Measurements from ENCODE around the gene CCDC141. TPM values are rescaled to one million over a fixed set of nuclear protein-coding genes. Genes with fewer than 3 reads are reported as not detected.

The CCDC141 gene
- total and polyA plus RNA-seq, 7 experiments from 2014 or later, result 8.2 to 39.2 (median 34.4) TPM

DNA sequence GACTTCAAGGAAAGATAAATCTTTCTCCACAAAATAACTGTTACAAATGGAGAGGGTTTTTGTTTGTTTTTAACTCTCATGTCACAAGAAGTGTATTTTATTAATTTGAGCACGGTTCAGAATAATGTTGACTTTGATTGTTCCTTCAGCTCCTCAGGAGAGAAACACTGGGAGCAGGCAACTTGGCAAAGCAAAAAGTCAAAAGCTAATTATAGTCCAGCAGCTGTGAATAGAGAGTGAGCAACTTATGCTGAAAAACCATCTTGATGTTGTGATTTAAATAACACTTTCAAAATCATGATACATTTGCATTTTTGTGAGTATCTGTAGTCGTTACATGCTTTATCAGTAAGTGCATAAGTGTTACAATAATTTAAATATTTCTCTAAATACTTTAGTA is 205.2 kb downstream of the CCDC141 start:
- H3K4me3 ChIP-seq (ENCODE audit: low read length), result no peak overlapping the region
- Mint-ChIP-seq H3K4me1 (peaks cover 0 to 6% (median 0%) of the 10 kb centered on the region in 7 donors), H3K9me3 (peaks cover 0 to 8% (median 0%) of the 10 kb centered on the region in 11 donors), H3K36me3 (peaks cover 7 to 65% (median 48%) of the 10 kb centered on the region in 5 donors), H3K4me3 (no peak overlapping the region), H3K27me3 (no peaks in the 10 kb centered on the region), H3K27ac (no peak overlapping the region)
- H3K9me3 ChIP-seq (ENCODE audit: control insufficient read depth in 2 of 3, low read length in 3 of 3), result no peaks in the 10 kb centered on the region
- peaks cover 0 to 22% (median 0%) of the 10 kb centered on the region in 3 experiments for H3K36me3 ChIP-seq (ENCODE audit: control insufficient read depth in 2 of 3, insufficient read depth in 3 of 3, low read length in 3 of 3)
- H3K27ac ChIP-seq (ENCODE audit: low read depth, low read length), result no peak overlapping the region
- ChIA-PET POLR2A (interaction anchor here (0.9 kb wide), 1 partner anchor 14 kb away, joined by 3 read pairs; no protein-coding TSS in a partner anchor), CTCF (no interaction called here)
- H3K27me3 ChIP-seq (ENCODE audit: control insufficient read depth in 2 of 2, insufficient read depth in 2 of 2, low read length in 2 of 2), result no peaks in the 10 kb centered on the region
- ATAC-seq (no peak), DNase-seq (no peak)
- intact Hi-C loops (cut with micrococcal nuclease), result no loop called here
- no peaks in the 10 kb centered on the region for H3K4me1 ChIP-seq (ENCODE audit: control insufficient read depth in 2 of 2, insufficient read depth in 2 of 2, low read length in 2 of 2)

DNA sequence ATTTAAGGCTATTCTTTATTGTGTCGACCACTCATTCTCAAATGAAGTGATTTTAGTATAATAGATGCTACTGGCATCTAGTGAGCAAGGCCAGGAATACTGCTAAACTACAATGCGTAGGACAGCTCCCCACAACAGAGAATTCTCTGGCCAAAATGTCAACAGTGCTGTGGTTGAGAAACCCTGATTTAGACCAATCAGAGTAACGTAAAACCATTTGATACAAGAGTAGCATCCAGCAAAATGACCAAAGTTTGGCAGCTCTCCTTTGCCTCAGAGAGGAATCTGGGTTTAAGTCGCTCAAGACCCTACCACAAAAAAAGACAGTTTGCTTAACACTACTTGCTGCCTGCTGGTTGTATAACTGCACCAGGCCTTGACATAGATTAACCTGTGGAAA is 205.7 kb downstream of the CCDC141 start:
- H3K4me1 ChIP-seq (ENCODE audit: control insufficient read depth in 2 of 2, insufficient read depth in 2 of 2, low read length in 2 of 2), result no peaks in the 10 kb centered on the region
- CTCF ChIA-PET, result no interaction called here
- H3K27ac ChIP-seq (ENCODE audit: low read depth, low read length), result no peak overlapping the region
- Mint-ChIP-seq H3K27me3 (no peaks in the 10 kb centered on the region), H3K4me1 (peaks cover 0 to 6% (median 0%) of the 10 kb centered on the region in 7 donors), H3K9me3 (peaks cover 0 to 8% (median 0%) of the 10 kb centered on the region in 11 donors), H3K27ac (no peak overlapping the region), H3K4me3 (no peak overlapping the region), H3K36me3 (peaks cover 8 to 63% (median 45%) of the 10 kb centered on the region in 5 donors)
- POLR2A ChIA-PET, result interaction anchor here (0.9 kb wide), 1 partner anchor 14 kb away, joined by 3 read pairs; no protein-coding TSS in a partner anchor
- H3K36me3 ChIP-seq (ENCODE audit: control insufficient read depth in 2 of 3, insufficient read depth in 3 of 3, low read length in 3 of 3), result peaks cover 0 to 19% (median 0%) of the 10 kb centered on the region in 3 experiments
- DNase-seq, result no peak
- no peaks in the 10 kb centered on the region for H3K27me3 ChIP-seq (ENCODE audit: control insufficient read depth in 2 of 2, insufficient read depth in 2 of 2, low read length in 2 of 2)
- intact Hi-C loops (cut with micrococcal nuclease), result no loop called here
- H3K9me3 ChIP-seq (ENCODE audit: control insufficient read depth in 2 of 3, low read length in 3 of 3), result no peaks in the 10 kb centered on the region
- no peak for ATAC-seq
- H3K4me3 ChIP-seq (ENCODE audit: low read length), result no peak overlapping the region

DNA sequence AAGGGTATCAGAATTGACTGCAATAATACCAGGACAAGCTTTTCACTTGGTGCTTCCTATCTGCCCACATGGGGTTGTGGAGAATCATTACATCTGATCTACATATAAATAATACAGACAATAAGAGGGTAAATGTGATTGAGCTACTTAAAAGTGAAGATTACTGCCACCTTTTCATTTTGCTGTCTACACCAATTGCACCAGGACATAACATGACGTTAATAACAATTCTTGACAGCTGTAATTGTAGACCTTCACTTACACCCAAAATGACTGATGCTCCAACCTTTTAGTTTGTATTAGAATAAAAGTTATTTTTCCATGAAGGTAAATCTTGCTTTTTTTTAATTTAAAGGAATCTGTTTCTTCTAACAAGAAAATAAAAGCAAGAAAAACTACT is 206.2 kb downstream of the CCDC141 start:
- POLR2A ChIA-PET, result interaction anchor here (0.9 kb wide), 1 partner anchor 13 kb away, joined by 3 read pairs; no protein-coding TSS in a partner anchor
- Mint-ChIP-seq H3K27me3 (no peaks in the 10 kb centered on the region), H3K27ac (no peak overlapping the region), H3K36me3 (peaks cover 8 to 62% (median 40%) of the 10 kb centered on the region in 5 donors), H3K4me3 (no peak overlapping the region), H3K9me3 (peaks cover 0 to 8% (median 0%) of the 10 kb centered on the region in 11 donors), H3K4me1 (peaks cover 0 to 6% (median 0%) of the 10 kb centered on the region in 7 donors)
- ATAC-seq, result no peak
- Histone ChIP-seq H3K27ac (ENCODE audit: low read depth, low read length) (no peak overlapping the region), H3K36me3 (ENCODE audit: control insufficient read depth in 2 of 3, insufficient read depth in 3 of 3, low read length in 3 of 3) (peaks cover 0 to 15% (median 0%) of the 10 kb centered on the region in 3 experiments), H3K9me3 (ENCODE audit: control insufficient read depth in 2 of 3, low read length in 3 of 3) (no peaks in the 10 kb centered on the region), H3K4me1 (ENCODE audit: control insufficient read depth in 2 of 2, insufficient read depth in 2 of 2, low read length in 2 of 2) (no peaks in the 10 kb centered on the region), H3K4me3 (ENCODE audit: low read length) (no peak overlapping the region), H3K27me3 (ENCODE audit: control insufficient read depth in 2 of 2, insufficient read depth in 2 of 2, low read length in 2 of 2) (no peaks in the 10 kb centered on the region)
- DNase-seq, result no peak
- CTCF ChIA-PET, result no interaction called here
- intact Hi-C loops (cut with micrococcal nuclease), result no loop called here

DNA sequence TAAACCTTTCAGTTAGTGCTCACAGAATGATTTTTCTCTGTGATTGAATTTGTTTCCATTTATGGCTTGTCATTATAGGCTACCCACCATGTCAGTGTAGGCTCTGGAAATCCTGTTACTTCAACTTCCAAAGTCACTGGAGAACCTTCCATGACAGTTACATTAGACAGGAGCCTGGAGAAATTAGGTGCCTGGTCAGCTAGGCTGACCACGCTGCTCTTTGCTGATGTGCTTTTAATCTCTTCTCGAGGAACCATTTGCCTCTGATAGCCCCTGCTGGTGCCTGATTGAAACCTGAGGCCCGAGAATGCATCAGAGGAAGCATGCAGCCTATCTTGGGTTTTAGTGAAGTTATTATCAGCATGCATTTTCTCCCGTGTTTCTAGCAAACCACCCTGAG is 213.1 kb downstream of the CCDC141 start:
- Histone ChIP-seq H3K36me3 (ENCODE audit: control insufficient read depth in 2 of 3, insufficient read depth in 3 of 3, low read length in 3 of 3) (peaks cover 0 to 14% (median 0%) of the 10 kb centered on the region in 3 experiments), H3K4me3 (ENCODE audit: low read length) (no peak overlapping the region), H3K4me1 (ENCODE audit: control insufficient read depth in 2 of 2, insufficient read depth in 2 of 2, low read length in 2 of 2) (no peaks in the 10 kb centered on the region), H3K27me3 (ENCODE audit: control insufficient read depth in 2 of 2, insufficient read depth in 2 of 2, low read length in 2 of 2) (no peaks in the 10 kb centered on the region), H3K9me3 (ENCODE audit: control insufficient read depth in 2 of 3, low read length in 3 of 3) (no peaks in the 10 kb centered on the region), H3K27ac (ENCODE audit: low read depth, low read length) (no peak overlapping the region)
- ChIA-PET CTCF (interaction anchor here (0.5 kb wide), 1 partner anchor 55 kb away, joined by 3 read pairs; no protein-coding TSS in a partner anchor), POLR2A (no interaction called here)
- Mint-ChIP-seq H3K36me3 (peaks cover 5 to 68% (median 43%) of the 10 kb centered on the region in 5 donors), H3K27me3 (no peaks in the 10 kb centered on the region), H3K4me1 (peaks cover 0 to 2% (median 0%) of the 10 kb centered on the region in 7 donors), H3K4me3 (no peak overlapping the region), H3K27ac (no peak overlapping the region), H3K9me3 (no peaks in the 10 kb centered on the region)
- ATAC-seq (no peak), DNase-seq (no peak)
- intact Hi-C loops (cut with micrococcal nuclease), result no loop called here

DNA sequence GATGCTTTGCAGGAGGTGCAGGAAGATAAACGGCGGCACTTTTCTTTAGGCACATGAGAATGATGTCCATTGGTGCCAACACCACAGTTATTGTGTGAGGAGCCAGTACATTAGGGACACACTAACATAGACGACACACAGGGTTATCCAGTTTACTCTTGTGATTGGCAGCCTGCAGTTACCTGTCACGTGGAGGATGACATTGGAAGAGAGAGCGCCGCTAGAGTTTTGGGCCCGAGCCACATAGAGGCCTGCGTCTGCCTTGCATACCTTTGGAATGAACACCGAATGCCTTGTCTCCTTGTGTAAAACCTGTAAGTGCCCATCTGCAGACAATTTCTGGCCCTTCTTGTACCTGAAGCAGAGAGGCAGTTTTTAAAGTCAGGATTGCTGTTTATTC is 215.9 kb downstream of the CCDC141 start:
- Histone ChIP-seq H3K4me3 (ENCODE audit: low read length) (no peak overlapping the region), H3K4me1 (ENCODE audit: control insufficient read depth in 2 of 2, insufficient read depth in 2 of 2, low read length in 2 of 2) (no peaks in the 10 kb centered on the region), H3K9me3 (ENCODE audit: control insufficient read depth in 2 of 3, low read length in 3 of 3) (no peaks in the 10 kb centered on the region), H3K36me3 (ENCODE audit: control insufficient read depth in 2 of 3, insufficient read depth in 3 of 3, low read length in 3 of 3) (peaks cover 0 to 14% (median 0%) of the 10 kb centered on the region in 3 experiments), H3K27me3 (ENCODE audit: control insufficient read depth in 2 of 2, insufficient read depth in 2 of 2, low read length in 2 of 2) (no peaks in the 10 kb centered on the region), H3K27ac (ENCODE audit: low read depth, low read length) (no peak overlapping the region)
- intact Hi-C loops (cut with micrococcal nuclease), result no loop called here
- DNase-seq (no peak), ATAC-seq (no peak)
- H3K27me3 Mint-ChIP-seq, result no peaks in the 10 kb centered on the region
- H3K36me3 Mint-ChIP-seq, result peaks cover 7 to 64% (median 42%) of the 10 kb centered on the region in 5 donors
- ChIA-PET CTCF (no interaction called here), POLR2A (interaction anchor here (0.6 kb wide), 1 partner anchor 11 kb away, joined by 4 read pairs; no protein-coding TSS in a partner anchor)
- H3K4me3 Mint-ChIP-seq, result no peak overlapping the region
- peak overlapping the region in 1 of 9 donors; percentile 20 for H3K27ac Mint-ChIP-seq
- H3K4me1 Mint-ChIP-seq, result peaks cover 5 to 19% (median 18%) of the 10 kb centered on the region in 7 donors
- no peaks in the 10 kb centered on the region for H3K9me3 Mint-ChIP-seq

DNA sequence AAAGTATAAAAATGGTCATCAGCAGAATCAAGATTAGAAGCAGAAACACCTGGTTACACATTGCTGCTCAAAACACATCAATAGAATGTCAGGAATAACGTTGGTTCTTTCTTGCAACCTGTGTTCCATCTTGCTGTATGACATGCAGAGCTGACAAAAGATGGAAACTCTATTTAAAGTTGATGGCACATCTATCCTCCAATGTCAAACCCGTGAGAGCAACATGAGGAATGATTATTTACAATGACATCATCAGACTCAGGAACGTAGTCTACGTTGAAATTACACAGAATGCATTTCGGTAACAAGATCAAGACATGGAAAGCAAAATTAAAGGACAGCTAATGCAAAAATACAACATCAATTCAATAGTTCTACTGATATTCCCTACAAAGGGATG is 216.6 kb downstream of the CCDC141 start:
- Mint-ChIP-seq H3K27ac (no peak overlapping the region), H3K36me3 (peaks cover 8 to 62% (median 44%) of the 10 kb centered on the region in 5 donors), H3K4me3 (no peak overlapping the region), H3K27me3 (no peaks in the 10 kb centered on the region), H3K4me1 (peaks cover 7 to 26% (median 21%) of the 10 kb centered on the region in 7 donors), H3K9me3 (no peaks in the 10 kb centered on the region)
- ChIA-PET CTCF (no interaction called here), POLR2A (interaction anchor here (0.6 kb wide), 1 partner anchor 24 kb away, joined by 3 read pairs; no protein-coding TSS in a partner anchor)
- H3K4me3 ChIP-seq (ENCODE audit: low read length), result no peak overlapping the region
- H3K4me1 ChIP-seq (ENCODE audit: control insufficient read depth in 2 of 2, insufficient read depth in 2 of 2, low read length in 2 of 2), result no peaks in the 10 kb centered on the region
- ATAC-seq, result no peak
- peaks cover 0 to 14% (median 0%) of the 10 kb centered on the region in 3 experiments for H3K36me3 ChIP-seq (ENCODE audit: control insufficient read depth in 2 of 3, insufficient read depth in 3 of 3, low read length in 3 of 3)
- H3K9me3 ChIP-seq (ENCODE audit: control insufficient read depth in 2 of 3, low read length in 3 of 3), result no peaks in the 10 kb centered on the region
- intact Hi-C loops (cut with micrococcal nuclease), result no loop called here
- no peak for DNase-seq
- no peaks in the 10 kb centered on the region for H3K27me3 ChIP-seq (ENCODE audit: control insufficient read depth in 2 of 2, insufficient read depth in 2 of 2, low read length in 2 of 2)
- no peak overlapping the region for H3K27ac ChIP-seq (ENCODE audit: low read depth, low read length)

Data from naive thymus-derived CD4-positive, alpha-beta T cell (primary cell).